GF-D8 (cell line): ENCODE results near the gene TANC1.

Experiments
- DNase-seq: peaks from one replicate; lab custom pipeline; 2025; lab: John Stamatoyannopoulos, UW

The TANC1 gene

GRCh38 chr2:158968396-158969161 is at the start of gene TANC1:
Gene TANC1 (plus strand): TSS chr2:158968640. CDS start chr2:159065911, 97,271 bp downstream.
- no peak for DNase-seq

GRCh38 chr2:158921599-158922408 is 46.6 kb upstream of the TANC1 start:
- DNase-seq = no peak

- no peak for DNase-seq
These were observed 45.8 kb upstream of the TANC1 start for GRCh38 chr2:158922601-158923000.

GRCh38 chr2:158923180-158923594 is 45.3 kb upstream of the TANC1 start:
- no peak for DNase-seq

- no peak for DNase-seq
These were observed 44.8 kb upstream of the TANC1 start for GRCh38 chr2:158923641-158924040.

- DNase-seq = no peak
These were observed 41.9 kb upstream of the TANC1 start for GRCh38 chr2:158926478-158926948.

GRCh38 chr2:158928515-158928914 is 39.9 kb upstream of the TANC1 start:
- DNase-seq = no peak

- no peak for DNase-seq
These were observed 39.5 kb upstream of the TANC1 start for GRCh38 chr2:158928965-158929364.

GRCh38 chr2:158931572-158931971 is 36.9 kb upstream of the TANC1 start:
- no peak for DNase-seq

- DNase-seq = no peak
These were observed 36.3 kb upstream of the TANC1 start for GRCh38 chr2:158932131-158932645.

GRCh38 chr2:158934170-158934569 is 34.3 kb upstream of the TANC1 start:
- no peak for DNase-seq

GRCh38 chr2:158935617-158936016 is 32.8 kb upstream of the TANC1 start:
- DNase-seq = no peak

GRCh38 chr2:158936978-158937377 is 31.5 kb upstream of the TANC1 start:
- no peak for DNase-seq

- DNase-seq = no peak
These were observed 28.1 kb upstream of the TANC1 start for GRCh38 chr2:158940356-158940755.

- DNase-seq = no peak
These were observed 24.5 kb upstream of the TANC1 start for GRCh38 chr2:158943973-158944372.

- no peak for DNase-seq
These were observed 19.3 kb upstream of the TANC1 start for GRCh38 chr2:158948964-158949699.

GRCh38 chr2:158953454-158953853 is 15.0 kb upstream of the TANC1 start:
- DNase-seq = no peak

GRCh38 chr2:158953926-158954763 is 14.3 kb upstream of the TANC1 start:
- peak; percentile 10 for DNase-seq

- no peak for DNase-seq
These were observed 12.5 kb upstream of the TANC1 start for GRCh38 chr2:158955842-158956365.

GRCh38 chr2:158958365-158958764 is 10.1 kb upstream of the TANC1 start:
- no peak for DNase-seq

- DNase-seq = no peak
These were observed 8.2 kb upstream of the TANC1 start for GRCh38 chr2:158960193-158960592.
